Inflammatory macrophage treated with lipopolysaccharide for 4 hours (primary cell): Measurements from ENCODE around the gene NHEJ1.

Experiments
- DNase-seq: peaks from one replicate; pipeline ENCODE4 v3.0.0-alpha.2; 2020

The NHEJ1 gene

DNA sequence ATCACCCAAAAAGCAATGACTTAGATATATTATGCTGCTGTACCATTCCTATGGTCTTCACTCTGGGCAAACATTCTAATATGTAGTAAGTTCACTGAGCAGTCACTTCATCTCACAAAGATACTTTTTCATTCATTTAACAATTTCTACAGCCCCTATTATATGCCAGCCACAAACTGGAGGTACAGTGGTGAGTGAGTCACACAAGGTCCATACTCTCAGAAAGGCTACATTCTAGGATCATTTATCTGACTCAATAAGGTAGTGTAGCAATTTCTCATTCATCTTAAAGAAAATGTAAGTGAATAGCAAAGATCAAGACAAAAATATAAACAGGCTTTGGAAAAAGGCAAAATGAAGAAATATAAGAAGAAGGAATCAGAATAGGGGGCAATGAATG lies 40.5 kb downstream of the NHEJ1 start:
- DNase-seq: no peak

DNA sequence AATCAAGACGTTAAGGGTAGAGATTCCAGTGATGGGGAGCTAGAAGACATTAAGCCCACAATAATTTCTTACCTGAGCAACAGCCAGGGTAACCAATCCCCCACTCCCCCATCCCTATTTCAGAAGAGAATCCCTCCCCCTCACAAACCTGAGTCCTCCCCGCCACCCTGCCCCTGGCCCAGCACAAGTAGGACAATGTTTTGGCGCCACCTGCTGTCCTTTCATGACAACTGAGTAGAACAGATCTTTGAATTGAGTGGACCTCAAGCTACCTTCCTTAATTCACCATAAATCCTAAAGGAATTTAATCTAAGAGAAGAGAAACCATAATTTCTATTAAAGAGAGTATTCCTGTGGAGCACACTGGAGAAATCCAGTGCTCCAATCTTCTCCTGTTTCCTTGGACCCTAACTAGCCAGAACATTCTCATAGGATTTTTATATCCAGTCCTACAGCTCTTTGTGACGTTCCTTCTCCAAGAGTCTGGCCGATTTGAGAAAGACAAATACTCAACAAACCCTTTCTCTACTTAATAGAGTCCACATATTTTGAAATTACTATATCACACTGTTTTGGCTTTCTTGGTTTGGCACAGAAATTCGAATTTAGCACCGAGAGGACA lies 41.1 kb downstream of the NHEJ1 start:
- peak; percentile 49 for DNase-seq

DNA sequence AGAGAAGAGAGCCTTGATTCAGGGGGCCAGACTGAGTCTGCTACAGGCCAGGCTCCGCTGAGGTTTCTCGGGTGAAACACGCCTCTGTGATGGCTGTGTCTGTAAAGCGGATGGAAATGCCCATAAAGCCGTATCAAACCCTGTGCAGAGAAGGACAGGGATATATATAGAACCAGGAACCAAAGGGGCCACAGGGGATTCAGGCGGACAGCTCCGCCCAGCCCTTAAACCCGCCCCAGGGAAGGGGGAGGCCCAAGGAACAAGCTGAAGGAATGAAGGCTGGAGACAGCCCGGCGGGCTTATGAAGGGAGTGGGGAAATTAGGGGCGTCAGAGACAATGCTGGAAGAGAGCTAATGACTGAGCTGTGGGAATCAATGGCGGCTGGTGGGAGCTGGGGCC lies 42.1 kb downstream of the NHEJ1 start:
- no peak for DNase-seq

DNA sequence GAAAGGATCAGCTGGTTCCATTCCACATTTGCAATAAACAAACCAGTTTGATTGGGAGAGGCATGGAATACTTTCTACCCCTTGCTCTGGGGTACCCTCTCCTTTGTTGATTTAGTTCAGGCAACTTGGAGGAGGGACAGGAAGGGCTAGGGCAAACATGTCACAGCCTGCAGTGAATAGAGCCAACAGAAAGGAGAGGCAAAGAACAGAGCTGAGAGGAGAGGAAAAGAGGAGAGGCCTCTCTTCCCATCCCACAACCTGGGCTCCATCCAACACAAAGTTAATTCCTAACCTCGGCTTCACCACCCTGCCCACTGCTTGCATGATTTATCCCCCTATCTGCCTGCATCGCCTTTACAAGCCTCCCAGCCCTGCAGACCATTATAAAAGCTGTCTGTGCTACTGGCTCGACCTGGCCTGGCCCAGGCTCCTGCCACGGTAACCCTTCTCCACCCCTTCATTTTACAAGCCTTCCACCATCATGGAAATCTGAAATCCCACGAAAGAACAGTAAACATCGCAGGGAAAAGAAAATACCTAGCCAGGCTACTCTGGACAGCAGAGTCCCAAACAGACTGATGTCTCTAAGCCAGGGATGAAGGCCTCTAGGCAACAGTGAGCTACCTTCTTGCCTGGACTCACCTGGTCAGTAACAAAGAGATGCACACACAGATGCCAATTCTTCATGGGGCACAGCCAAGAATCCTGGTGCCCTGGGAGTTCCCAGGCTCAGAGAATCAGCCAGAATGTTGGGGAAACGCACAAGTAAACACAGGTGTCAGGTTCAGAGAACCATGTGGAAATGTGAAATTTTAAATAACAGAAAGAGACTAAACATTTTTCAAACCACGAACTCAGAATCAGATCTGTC lies 43.6 kb downstream of the NHEJ1 start:
- DNase-seq: no peak

DNA sequence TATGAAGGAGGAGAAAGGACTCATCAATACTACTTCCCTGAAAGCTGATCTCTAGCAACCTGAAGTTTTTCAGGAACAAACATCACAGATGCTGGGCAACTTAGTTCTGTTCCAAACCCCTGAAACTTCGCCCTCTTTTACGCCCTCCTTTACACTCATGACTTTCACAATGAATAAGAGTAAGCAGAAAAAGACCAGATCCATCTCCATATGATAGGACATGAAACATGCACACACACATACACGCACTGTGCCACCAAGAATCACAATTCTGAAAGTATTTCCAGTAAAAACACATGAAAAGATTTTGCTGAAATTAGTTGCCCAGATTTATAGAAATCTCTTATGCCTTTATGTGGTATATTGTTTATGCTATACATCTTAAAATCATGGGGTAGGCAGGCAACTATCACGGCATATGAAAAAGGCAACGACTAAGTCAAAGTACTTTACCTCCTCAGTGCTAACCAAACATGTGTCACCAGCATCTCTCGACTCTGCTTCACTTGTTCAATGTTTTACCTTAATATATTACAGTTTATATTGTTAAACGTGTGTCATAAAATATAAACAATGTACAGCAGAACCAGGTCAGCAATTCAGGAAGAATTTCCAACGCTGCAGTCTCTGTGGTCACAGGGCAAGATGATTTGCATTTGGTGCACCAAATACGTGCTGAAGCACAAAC lies 47.8 kb downstream of the NHEJ1 start:
- DNase-seq: no peak

DNA sequence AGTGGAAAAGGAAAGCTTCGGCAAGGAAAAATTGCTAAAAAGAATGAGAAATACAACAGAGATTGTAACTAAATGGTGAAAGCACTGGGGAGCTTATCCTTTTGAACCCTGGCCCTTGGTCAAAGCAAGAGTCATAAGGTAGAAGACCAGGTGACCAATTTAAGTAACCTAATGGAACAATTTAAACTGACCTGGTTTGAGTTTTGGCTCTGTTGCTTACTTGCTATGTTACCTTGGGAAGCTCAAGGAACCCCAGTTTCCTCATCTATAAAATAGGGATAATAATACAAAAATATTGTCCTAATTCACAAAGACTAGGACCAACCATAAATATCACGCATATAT lies 48.6 kb downstream of the NHEJ1 start:
- no peak for DNase-seq

DNA sequence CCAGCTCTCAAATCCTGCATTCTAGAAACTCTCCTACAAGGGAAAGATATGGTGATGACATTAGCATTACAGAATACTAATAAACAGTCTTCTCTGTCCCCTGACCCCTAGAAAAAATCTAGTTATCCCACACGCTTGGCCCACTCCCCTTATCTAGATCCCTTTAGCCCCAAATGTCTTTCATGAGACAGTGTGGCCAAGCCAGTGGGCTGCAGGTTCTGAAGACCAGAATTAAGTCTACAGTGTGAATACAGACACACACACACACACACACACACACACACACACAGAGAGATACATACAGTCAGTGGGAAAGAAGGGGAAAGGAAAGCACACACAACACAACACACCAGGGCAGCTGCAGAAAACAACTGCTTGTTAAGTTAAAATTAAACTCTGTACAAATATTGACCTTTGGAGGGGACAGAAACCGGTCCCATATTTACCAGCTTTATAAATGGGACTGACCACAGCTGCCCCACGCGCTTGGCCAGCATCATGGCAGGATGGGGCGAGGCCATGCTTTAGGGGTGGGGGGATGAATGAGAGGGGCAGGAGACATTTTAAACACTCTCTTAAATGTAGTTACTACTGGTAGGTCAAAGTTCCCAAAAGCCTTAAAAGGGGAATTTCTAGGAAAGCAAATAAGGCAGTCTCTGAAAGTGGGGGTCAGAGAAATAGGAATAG lies 49.1 kb downstream of the NHEJ1 start:
- DNase-seq: no peak

DNA sequence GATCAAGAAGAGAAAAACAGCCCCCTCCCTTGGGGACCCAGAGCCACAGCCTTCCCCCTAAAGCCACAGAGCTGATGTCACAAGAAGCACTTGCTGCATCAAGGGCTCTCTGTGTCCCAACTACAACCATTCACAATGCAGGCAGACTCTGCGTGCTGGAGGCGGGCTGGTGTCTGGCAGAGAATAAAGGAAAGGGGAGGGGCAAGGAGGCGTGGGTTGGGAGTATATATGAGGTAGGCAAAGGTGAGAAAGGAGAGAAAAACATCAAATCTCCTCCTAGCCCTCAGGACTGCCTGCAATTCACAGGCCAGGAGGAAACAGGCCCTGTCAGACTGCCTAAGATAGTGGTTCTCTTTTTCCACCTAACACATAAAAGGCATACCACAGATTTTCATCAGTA lies 51.1 kb downstream of the NHEJ1 start:
- DNase-seq: peak; percentile 15

DNA sequence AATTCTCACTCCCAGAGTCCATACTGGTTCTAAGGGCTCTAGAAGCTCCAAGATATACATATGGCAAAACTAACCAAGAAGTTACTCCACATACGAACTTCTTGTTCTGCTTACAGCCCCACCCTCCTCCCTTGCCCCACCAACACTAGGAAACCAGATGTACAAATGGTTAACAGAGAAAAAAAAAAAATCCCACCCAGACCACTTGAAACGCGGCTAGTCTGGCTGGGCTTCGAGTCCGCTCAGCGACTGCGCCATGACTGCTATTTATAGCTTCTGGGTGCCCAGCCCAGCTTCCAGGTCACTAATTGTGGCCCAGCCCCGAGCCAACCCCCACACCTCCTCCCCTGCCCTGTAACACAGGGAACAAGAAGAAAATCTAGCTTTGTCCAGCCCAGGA lies 52.9 kb downstream of the NHEJ1 start:
- no peak for DNase-seq

DNA sequence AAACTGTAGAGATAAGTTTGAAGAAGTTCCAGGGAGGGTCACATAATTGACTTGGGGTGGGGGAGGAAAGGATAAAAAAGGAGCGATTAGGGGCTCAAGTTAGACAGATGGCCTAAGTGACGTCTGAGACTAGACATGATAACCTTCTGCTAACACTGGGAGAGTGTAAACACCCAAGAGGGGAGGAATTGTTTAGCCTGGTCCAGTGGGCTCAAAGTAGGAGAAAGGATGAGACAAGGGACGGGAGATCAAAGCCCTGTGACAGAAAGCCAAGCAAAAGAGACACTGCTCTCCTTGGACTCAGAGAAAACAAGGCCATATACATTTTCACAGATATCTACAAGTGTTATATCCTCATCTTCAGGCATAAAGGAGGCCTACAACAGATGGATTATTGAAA lies 54.4 kb downstream of the NHEJ1 start:
- DNase-seq: no peak

DNA sequence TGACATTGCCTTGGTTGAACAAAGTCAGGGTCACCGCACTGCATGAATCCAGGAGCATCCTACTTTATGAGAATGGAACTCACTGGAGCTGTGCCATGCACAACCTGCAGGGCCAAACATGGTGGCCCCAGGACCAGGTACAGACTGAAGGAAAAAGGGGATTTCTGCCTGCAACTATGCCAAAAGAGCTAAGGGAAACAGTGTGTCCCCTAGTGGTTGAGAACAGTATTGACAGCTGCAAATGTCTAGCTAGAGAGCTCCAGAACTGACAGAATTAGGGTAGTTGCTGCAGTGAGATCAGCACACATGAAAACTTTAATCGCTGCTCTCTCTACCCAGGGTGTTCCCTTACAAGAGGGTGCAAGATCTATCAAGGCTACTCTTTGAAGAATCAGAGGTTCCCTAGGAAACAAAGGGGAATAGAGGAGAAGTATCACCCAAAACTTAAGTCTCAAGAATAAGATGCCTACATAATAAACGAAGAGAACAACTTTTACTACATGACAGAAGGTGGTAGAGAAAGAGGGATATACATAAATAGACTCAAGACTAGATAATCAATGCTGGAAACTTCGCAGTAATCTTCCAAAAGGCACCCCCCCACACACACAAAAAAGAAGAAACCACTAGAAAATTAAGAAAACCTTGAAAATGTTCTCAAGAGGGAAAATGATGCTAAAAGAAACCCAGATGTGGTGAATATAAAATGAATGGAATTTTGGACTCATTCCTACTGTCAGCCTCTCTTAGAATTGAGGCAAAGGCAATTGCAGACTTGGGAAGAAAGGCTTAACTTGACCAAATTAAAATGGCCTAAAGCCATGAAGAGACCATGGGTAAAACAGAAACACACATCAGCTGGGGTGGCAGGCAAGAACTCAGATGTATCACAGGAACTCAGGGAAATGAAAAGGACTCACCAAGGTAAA lies 56.2 kb downstream of the NHEJ1 start:
- peak; percentile 62 for DNase-seq

DNA sequence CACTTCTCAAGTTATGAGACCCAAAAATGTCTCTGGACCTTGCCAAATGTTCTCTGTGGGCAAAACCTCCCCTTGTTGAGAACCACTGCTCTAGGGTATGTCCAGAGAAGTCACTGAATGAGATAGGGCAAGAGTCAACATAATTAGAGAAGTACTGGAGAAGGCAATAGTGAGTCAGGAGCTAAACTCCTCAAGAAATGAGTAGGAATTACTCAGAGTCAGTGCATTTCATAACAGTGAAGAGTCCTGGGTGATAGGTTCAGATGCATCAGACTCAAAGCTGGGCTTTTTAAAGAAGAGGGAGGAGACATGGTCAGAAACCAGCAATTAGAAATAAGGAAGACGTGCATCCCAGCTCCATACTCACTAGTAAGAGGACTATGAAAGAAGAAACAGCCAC lies 61.3 kb downstream of the NHEJ1 start:
- peak; percentile 96 for DNase-seq

DNA sequence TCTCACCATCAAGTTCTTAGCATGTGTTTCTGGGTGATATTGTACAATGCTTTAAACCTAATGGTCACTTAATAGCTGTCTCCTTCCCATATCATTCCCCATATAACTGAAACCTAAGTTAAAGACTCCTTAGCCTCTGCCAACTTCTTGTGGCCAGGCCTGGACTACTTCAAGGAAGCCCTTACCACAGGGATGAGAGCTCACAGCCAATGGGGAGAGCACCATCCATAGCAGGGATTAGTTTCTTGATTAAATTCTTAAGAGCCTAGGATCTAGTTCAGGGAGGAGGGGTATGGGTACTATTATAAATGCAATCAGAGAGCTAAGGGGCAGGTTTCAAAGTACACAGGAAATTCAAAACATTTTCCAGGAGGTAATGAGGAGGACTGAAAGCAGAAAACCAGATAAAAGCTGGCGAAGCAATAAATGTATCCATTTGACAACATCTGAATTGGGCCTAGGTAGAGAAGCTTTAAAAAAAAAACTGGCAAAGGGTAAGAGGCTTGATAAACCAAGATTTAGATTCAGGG lies 65.1 kb downstream of the NHEJ1 start:
- DNase-seq: no peak

DNA sequence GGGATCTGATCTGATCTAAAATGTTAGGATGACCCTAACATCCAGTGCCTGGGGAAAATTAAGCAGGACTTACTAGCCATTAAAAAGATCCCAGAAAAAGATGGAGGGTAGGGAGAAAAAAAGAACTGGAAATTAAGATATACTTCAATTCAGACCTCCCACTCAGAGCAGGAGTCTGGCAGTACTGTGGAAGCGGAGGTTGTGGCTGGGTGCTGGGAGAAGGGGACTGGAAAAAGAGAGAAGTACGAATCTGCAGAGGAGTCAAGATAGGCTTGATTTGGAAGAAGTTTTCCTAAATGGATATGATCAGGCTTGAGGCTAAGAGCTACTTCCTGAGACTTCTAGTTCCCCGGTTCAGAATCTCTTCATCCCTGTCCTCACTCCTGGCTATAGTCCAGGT lies 66.4 kb downstream of the NHEJ1 start:
- no peak for DNase-seq

DNA sequence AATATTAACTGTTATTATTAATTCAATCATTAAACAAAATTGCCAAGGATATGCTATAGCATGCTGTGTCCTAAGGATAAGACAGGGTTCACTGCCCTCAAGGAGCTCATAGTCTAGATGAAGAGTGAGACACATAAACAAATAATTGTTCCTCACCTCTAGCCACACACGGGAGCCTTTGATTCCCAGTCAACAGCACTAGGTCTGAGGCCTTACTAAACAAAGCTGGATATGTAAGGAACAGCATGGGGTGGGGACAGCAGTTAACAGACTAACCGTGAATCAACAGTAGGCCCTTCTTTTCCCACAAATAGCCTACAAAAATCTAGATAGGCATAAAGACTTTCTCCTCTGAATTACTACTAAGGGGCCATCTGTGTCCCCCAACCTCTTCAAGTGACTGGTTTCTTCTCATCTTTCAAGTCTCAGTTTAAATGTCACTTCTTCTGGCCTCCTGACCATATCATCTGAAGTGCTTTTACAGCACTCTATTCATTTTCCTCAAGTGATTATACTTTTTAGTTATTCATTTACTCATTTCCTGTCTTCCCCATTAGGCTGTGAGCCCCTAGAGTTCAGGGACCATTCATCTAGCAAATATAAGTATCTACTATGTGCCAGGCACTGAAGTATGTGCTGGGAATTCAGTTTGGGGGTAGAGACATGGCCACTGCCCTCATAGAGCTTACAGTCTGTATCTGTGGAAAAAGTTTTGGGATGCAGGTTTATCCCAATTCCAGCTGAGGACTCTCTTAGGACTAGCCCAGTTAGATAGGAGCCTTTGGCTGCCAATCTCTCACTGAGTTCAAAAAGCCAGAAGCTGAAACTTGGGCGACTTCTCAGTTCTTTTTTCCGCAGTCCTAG lies 69.9 kb downstream of the NHEJ1 start:
- DNase-seq: no peak

DNA sequence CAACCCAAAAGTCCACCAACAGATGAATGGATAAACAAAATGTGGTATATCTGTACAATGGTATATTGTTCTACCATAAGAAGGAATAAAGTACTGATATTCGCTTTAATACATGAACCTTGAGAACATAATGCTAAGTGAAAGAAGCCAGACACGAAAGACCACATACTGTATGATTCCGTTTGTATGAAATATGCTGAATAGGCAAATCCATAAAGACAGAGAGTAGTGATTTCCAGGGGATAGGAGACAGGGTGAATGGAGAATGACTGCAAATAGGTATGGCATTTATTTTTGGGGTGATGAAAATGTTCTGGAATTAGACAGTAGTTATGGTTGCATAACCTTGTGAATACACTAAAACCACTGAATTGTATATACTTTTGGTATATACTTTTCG lies 71.3 kb downstream of the NHEJ1 start:
- no peak for DNase-seq

DNA sequence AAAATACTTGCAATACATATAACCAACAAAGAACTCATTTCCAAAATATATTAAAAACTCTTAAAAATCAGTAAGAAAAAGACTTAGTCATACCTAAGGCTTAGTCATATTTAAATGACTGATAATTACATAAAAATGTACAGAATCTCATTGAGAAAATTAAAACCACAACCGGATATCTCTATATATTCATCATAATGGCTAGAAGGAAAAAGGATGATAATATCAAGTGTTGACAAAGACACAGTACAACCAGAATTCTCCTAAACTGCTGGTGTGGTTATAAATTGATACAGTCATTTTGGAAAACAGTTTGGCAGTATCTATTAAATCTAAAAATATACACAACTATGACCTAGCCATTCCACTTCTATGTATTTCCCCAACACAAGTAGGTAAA lies 72.8 kb downstream of the NHEJ1 start:
- peak; percentile 31 for DNase-seq

DNA sequence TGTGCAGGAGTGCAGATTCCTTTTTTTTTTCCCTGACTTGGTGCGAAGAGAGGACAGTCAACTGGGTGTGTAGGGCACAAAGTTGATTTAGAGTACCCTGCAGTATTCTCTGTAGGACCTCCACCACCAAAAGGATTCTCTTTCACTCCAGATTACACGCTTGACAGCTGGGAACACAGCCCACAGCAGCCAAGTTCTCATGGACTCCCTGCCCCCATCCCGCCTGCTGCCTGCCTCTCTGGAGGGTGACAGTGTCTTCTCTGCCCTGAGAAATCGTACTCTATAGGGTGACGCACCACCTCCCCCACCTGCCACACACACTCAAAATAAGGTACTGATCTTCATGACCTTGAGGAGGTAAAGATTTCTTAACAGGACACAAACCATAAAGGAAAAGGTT lies 73.3 kb downstream of the NHEJ1 start:
- no peak for DNase-seq

DNA sequence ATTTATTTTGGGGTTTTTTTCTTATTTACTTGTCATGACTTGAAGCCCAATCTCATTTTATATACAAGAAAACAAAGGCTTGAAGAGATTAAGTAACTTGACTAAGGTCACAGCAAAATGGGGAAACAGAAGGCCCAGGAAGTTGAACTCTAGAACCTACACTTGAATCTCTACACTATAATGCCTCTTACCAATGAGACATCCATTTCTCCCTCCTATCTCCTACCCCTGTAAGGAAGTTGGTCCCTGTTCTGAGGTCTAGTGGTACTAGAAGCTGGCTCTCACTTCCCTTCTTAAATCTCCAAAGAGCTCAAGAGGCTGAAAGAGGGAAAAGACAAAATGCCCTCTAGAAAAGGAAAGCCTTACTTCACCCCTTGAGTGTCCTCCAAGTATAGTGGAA lies 74.4 kb downstream of the NHEJ1 start:
- DNase-seq: peak; percentile 56

DNA sequence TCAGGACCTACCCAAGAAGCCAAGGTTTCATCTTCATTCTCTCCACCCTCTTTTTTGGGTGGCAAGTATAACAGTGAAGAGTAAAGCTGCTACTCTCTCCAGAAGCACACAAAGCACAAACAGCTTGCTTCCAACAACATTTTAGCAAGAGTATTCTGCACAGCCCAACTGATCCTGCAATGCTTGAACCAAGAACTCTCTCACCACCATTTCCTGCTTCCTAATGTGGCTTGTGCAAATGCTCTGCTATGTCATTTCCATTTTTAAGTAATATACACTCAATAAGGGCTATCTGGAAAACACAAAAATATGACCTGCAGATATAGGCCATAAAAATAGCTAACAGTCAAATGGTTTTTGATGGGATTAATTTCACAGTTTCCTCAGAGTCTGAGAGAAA lies 75.8 kb downstream of the NHEJ1 start:
- no peak for DNase-seq

DNA sequence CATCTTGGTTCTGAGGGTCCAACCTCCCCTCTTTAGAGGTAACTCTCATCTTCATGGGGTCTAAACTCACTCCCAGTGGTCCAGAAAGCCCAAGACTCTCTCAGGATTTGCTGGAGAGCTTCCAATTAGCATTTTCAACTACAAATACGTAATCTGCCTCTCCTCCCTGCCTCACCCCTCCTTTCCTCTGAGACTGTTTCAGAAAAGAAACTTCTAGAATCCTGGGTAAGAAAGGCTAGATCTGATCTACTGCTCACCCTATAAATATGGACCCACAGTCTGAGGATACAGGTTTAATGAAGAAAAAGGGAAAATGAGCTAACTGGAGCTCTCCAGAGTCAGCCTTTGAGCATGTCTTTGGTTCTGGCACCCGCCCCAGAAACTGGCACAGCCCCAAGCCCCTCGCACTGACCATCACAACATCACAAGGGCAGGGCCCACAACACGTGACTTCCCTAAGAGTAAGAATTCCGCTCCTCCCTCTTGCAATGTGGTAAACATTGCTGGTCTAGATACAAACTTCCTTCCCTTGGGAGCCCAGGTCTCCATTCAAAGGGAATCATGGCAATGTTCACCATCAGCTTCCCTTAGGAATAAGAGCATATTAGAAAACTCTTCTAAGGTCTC lies 78.2 kb downstream of the NHEJ1 start:
- DNase-seq: no peak
